ENCODE results near the gene NUDT12. TPM values are rescaled to one million over a fixed set of nuclear protein-coding genes. Genes with fewer than 3 reads are reported as not detected.

Gene NUDT12
- 6.5 TPM for polyA plus RNA-seq (2013, experiment 1 of 2)
- polyA plus RNA-seq (2013, experiment 2 of 2) = 7.4 TPM

DNA sequence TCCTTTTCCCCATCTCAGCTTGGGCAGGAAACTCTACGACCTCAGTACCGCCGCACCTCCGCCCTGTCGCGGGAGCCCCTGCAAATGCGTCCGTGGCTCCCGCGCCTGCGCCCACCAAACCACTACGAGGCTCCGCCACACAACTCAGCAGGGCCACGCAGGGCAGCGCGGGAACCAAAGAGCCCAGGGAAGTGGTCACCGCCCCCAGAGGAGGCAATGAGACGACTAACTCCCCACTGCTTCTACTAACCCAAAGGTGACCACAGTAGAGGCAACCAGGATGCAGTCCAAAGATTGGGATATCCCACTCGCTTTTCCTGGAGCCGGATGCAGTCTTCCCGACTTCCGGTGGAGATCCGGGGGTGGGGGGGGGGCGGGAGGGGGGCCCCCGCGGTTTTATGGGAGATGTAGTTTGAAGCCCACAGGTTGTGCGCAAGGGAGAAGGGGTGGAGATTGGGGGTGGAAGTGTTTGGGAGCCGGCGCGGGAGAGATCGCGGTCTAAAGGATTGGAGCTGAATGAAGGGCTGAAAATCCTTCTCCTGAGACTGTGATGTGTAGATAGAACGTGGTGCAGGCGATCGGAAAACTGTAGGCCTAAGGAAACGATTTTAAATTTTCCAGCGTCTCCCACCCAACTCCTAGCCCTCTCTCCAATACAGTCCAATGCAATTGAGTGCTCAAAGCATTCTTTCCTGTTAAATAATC is at the start of gene NUDT12:
Gene NUDT12, minus strand, starts transcription at position 337 of the 705 bp plus-strand sequence. CDS start 2,541 bp downstream, outside the sequence.
- Histone ChIP-seq H3K9ac (ENCODE audit: low read depth, low read length) (peak within 1 kb of the TSS; percentile 88), H3K27me3 (ENCODE audit: insufficient read depth, low read length) (no peaks in the 10 kb centered on the region), H3K4me3 (ENCODE audit: low read length) (peak within 1 kb of the TSS; percentile 90), H3K36me3 (ENCODE audit: insufficient read depth, low read length) (no peaks in the 10 kb centered on the region), H3K9me3 (ENCODE audit: insufficient read depth, low read depth, low read length) (no peaks in the 10 kb centered on the region), H3K27ac (ENCODE audit: low read depth, low read length) (peak within 1 kb of the TSS; percentile 83), H3K4me1 (ENCODE audit: insufficient read depth, low read length) (peaks cover 3% of the 10 kb centered on the region; the same call in 1 of the 2 replicates)
- 59% methylated on average over 37 of the region's 37 CpGs for WGBS

DNA sequence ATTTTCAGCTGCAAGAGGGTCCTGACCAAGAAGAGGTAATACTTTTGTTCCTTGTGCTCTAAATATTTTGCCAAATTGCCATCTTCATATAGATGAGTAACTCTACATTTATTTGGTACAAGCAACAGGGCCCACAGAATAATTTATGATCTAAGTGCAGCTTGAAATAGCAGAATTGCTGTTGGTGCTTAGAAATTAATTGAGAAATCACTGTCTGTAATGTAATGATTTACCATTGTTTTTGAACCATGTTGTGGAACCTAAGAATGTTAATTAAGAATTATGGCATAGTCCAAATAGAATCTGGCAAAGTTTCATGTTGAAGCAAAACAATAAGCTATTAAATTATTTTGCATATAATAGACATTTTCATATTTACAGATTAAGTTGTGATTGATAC is 44.8 kb upstream of the NUDT12 start:
- Histone ChIP-seq H3K36me3 (ENCODE audit: insufficient read depth, low read length) (no peaks in the 10 kb centered on the region), H3K4me1 (ENCODE audit: insufficient read depth, low read length) (peaks cover under 1% of the 10 kb centered on the region; the same call in 1 of the 2 replicates)

GRCh38 chr5:103605277-103605676 is 42.7 kb upstream of the NUDT12 start:
- 80% methylated on average over 2 of the region's 2 CpGs for WGBS

More for the DNA sequence above, 44.8 kb upstream of the NUDT12 start:
- no peaks in the 10 kb centered on the region for H3K27me3 ChIP-seq (ENCODE audit: insufficient read depth, low read length)
- no peak overlapping the region for H3K27ac ChIP-seq (ENCODE audit: low read depth, low read length)
- H3K4me3 ChIP-seq (ENCODE audit: low read length) = no peak overlapping the region
- H3K9me3 ChIP-seq (ENCODE audit: insufficient read depth, low read depth, low read length) = no peaks in the 10 kb centered on the region
- no peak overlapping the region for H3K9ac ChIP-seq (ENCODE audit: low read depth, low read length)

GRCh38 chr5:103602438-103602837 is 39.8 kb upstream of the NUDT12 start:
- Histone ChIP-seq H3K27ac (ENCODE audit: low read depth, low read length) (no peak overlapping the region), H3K4me3 (ENCODE audit: low read length) (no peak overlapping the region), H3K4me1 (ENCODE audit: insufficient read depth, low read length) (no peaks in the 10 kb centered on the region), H3K9ac (ENCODE audit: low read depth, low read length) (no peak overlapping the region), H3K36me3 (ENCODE audit: insufficient read depth, low read length) (no peaks in the 10 kb centered on the region), H3K27me3 (ENCODE audit: insufficient read depth, low read length) (no peaks in the 10 kb centered on the region), H3K9me3 (ENCODE audit: insufficient read depth, low read depth, low read length) (no peaks in the 10 kb centered on the region)

More at GRCh38 chr5:103605277-103605676, 42.7 kb upstream of the NUDT12 start:
- Histone ChIP-seq H3K27me3 (ENCODE audit: insufficient read depth, low read length) (no peaks in the 10 kb centered on the region), H3K9ac (ENCODE audit: low read depth, low read length) (no peak overlapping the region), H3K9me3 (ENCODE audit: insufficient read depth, low read depth, low read length) (no peaks in the 10 kb centered on the region), H3K27ac (ENCODE audit: low read depth, low read length) (no peak overlapping the region), H3K4me1 (ENCODE audit: insufficient read depth, low read length) (no peaks in the 10 kb centered on the region), H3K4me3 (ENCODE audit: low read length) (no peak overlapping the region), H3K36me3 (ENCODE audit: insufficient read depth, low read length) (no peaks in the 10 kb centered on the region)

- Histone ChIP-seq H3K4me1 (ENCODE audit: insufficient read depth, low read length) (no peaks in the 10 kb centered on the region), H3K4me3 (ENCODE audit: low read length) (no peak overlapping the region), H3K27ac (ENCODE audit: low read depth, low read length) (no peak overlapping the region), H3K9me3 (ENCODE audit: insufficient read depth, low read depth, low read length) (no peaks in the 10 kb centered on the region), H3K9ac (ENCODE audit: low read depth, low read length) (no peak overlapping the region), H3K36me3 (ENCODE audit: insufficient read depth, low read length) (no peaks in the 10 kb centered on the region), H3K27me3 (ENCODE audit: insufficient read depth, low read length) (no peaks in the 10 kb centered on the region)
- WGBS = 97% methylated on average over 3 of the region's 3 CpGs
Measured at GRCh38 chr5:103601314-103601713, 38.7 kb upstream of the NUDT12 start.

DNA sequence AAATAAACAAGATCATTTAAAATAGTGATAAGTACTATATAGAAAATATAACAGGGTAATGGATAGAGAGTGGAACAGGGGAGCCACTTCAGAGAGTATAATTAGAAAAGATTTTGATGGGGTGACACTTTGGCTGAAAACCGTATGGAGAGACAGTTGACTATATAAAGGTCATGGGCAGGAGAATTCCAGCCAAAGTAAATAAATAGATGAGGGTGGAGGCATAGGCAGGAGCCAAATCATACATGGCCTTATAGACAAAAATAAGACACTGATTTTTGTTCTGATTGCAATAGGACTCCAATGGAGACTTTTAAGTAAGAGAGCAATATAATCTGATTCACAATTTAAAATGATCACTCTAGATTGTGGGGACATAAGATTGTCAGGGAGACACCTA is 37.5 kb upstream of the NUDT12 start:
- Histone ChIP-seq H3K4me3 (ENCODE audit: low read length) (no peak overlapping the region), H3K27me3 (ENCODE audit: insufficient read depth, low read length) (no peaks in the 10 kb centered on the region), H3K27ac (ENCODE audit: low read depth, low read length) (no peak overlapping the region), H3K9me3 (ENCODE audit: insufficient read depth, low read depth, low read length) (no peaks in the 10 kb centered on the region), H3K4me1 (ENCODE audit: insufficient read depth, low read length) (no peaks in the 10 kb centered on the region), H3K36me3 (ENCODE audit: insufficient read depth, low read length) (no peaks in the 10 kb centered on the region), H3K9ac (ENCODE audit: low read depth, low read length) (no peak overlapping the region)
- WGBS = 89% methylated on average over 1 of the region's 1 CpG

DNA sequence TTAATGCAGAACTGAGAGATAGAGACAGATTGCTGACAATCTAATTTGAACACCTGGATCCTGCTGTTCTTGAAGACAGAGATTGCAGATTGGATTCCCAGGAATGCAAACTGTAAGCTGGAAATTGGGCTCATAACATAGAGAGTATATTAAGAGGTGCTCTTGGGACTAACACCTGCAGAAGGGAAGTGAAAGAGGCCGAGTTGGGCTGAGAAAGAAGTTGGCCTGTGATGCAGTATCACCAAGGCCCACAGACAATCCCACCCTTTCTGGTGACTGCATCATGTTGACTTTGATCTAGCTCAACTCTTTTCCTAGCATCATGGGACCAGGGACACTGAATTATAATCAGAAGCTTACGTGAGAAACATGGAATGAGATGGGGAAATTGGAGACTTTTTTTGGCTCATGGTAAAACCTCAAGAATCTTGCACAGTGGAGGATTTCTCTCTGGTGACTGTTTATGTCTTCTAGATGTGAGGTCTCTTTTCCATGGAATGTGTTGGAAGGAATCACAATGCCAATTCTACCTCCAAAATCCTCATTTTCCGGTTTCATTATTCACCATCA is 36.5 kb upstream of the NUDT12 start:
- no peak overlapping the region for H3K4me3 ChIP-seq (ENCODE audit: low read length)
- H3K27me3 ChIP-seq (ENCODE audit: insufficient read depth, low read length) = no peaks in the 10 kb centered on the region
- H3K9me3 ChIP-seq (ENCODE audit: insufficient read depth, low read depth, low read length) = no peaks in the 10 kb centered on the region
- 89% methylated on average over 3 of the region's 3 CpGs for WGBS
- H3K27ac ChIP-seq (ENCODE audit: low read depth, low read length) = no peak overlapping the region
- H3K4me1 ChIP-seq (ENCODE audit: insufficient read depth, low read length) = no peaks in the 10 kb centered on the region
- H3K9ac ChIP-seq (ENCODE audit: low read depth, low read length) = no peak overlapping the region
- H3K36me3 ChIP-seq (ENCODE audit: insufficient read depth, low read length) = no peaks in the 10 kb centered on the region

DNA sequence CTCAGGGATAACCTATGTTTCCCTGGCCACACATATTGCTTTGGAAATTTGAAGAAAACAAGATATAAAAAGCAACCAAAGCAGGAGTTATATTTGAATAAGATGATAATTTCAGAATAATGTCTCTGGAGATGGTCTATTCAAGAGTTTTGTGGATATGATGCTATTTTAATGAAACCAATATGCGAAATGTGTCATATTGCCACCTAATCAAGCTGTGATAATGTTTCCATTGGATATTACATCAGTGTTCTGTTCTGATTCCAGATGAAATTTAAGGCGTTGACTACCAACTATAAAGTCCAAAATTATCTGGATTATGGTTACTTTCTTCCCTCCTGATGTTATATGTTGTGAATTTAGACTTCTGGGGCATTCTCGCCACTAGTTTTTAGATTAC is 27.6 kb upstream of the NUDT12 start:
- H3K36me3 ChIP-seq (ENCODE audit: insufficient read depth, low read length) = no peaks in the 10 kb centered on the region
- H3K27ac ChIP-seq (ENCODE audit: low read depth, low read length) = no peak overlapping the region
- H3K27me3 ChIP-seq (ENCODE audit: insufficient read depth, low read length) = no peaks in the 10 kb centered on the region
- 89% methylated on average over 3 of the region's 3 CpGs for WGBS
- no peak overlapping the region for H3K4me3 ChIP-seq (ENCODE audit: low read length)
- H3K9me3 ChIP-seq (ENCODE audit: insufficient read depth, low read depth, low read length) = no peaks in the 10 kb centered on the region
- H3K4me1 ChIP-seq (ENCODE audit: insufficient read depth, low read length) = no peaks in the 10 kb centered on the region
- H3K9ac ChIP-seq (ENCODE audit: low read depth, low read length) = no peak overlapping the region

GRCh38 chr5:103589776-103590175 is 27.2 kb upstream of the NUDT12 start:
- 94% methylated on average over 3 of the region's 3 CpGs for WGBS
- Histone ChIP-seq H3K27ac (ENCODE audit: low read depth, low read length) (no peak overlapping the region), H3K9me3 (ENCODE audit: insufficient read depth, low read depth, low read length) (no peaks in the 10 kb centered on the region), H3K4me1 (ENCODE audit: insufficient read depth, low read length) (no peaks in the 10 kb centered on the region), H3K36me3 (ENCODE audit: insufficient read depth, low read length) (no peaks in the 10 kb centered on the region), H3K27me3 (ENCODE audit: insufficient read depth, low read length) (no peaks in the 10 kb centered on the region), H3K4me3 (ENCODE audit: low read length) (no peak overlapping the region), H3K9ac (ENCODE audit: low read depth, low read length) (no peak overlapping the region)

DNA sequence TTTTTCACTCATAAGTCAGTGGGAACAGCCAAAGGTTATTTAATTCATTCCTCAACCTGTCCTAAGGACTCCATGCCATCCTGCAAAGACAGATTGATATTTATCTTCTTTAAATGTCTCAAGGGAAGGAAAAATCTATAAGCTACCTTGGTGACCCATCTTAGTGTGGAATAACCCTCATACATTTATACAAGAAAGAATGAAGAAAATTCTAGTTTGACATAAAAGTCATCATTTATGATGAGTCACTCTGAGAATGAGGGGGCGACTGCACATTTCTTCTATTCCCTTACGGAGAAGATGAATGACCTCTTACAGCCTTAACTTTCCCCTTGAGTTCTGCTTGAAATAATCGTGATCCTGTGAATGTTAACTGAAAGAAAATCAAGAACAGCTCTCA is 26.8 kb upstream of the NUDT12 start:
- H3K4me1 ChIP-seq (ENCODE audit: insufficient read depth, low read length) = no peaks in the 10 kb centered on the region
- H3K27me3 ChIP-seq (ENCODE audit: insufficient read depth, low read length) = no peaks in the 10 kb centered on the region
- H3K9ac ChIP-seq (ENCODE audit: low read depth, low read length) = no peak overlapping the region
- no peaks in the 10 kb centered on the region for H3K36me3 ChIP-seq (ENCODE audit: insufficient read depth, low read length)
- H3K9me3 ChIP-seq (ENCODE audit: insufficient read depth, low read depth, low read length) = no peaks in the 10 kb centered on the region
- H3K4me3 ChIP-seq (ENCODE audit: low read length) = no peak overlapping the region
- 96% methylated on average over 3 of the region's 3 CpGs for WGBS
- no peak overlapping the region for H3K27ac ChIP-seq (ENCODE audit: low read depth, low read length)

- Histone ChIP-seq H3K9me3 (ENCODE audit: insufficient read depth, low read depth, low read length) (no peaks in the 10 kb centered on the region), H3K9ac (ENCODE audit: low read depth, low read length) (no peak overlapping the region), H3K36me3 (ENCODE audit: insufficient read depth, low read length) (no peaks in the 10 kb centered on the region), H3K4me1 (ENCODE audit: insufficient read depth, low read length) (no peaks in the 10 kb centered on the region), H3K4me3 (ENCODE audit: low read length) (no peak overlapping the region), H3K27ac (ENCODE audit: low read depth, low read length) (no peak overlapping the region), H3K27me3 (ENCODE audit: insufficient read depth, low read length) (no peaks in the 10 kb centered on the region)
- 83% methylated on average over 1 of the region's 2 CpGs for WGBS
Measured at GRCh38 chr5:103587185-103587748, 24.7 kb upstream of the NUDT12 start.
